HepG2 (cell line): ENCODE results near the gene FAM114A1. TPM values are rescaled to one million over a fixed set of nuclear protein-coding genes. Genes with fewer than 3 reads are reported as not detected.

ENCODE experiments used
- FOXA3 ChIP-seq: IDR thresholded peaks from 2 replicates; pipeline ENCODE4 v1.6.1; 2016; ENCODE audit warnings: missing genetic modification reagents, missing compliant biosample characterization
- KDM1A ChIP-seq: IDR thresholded peaks from 2 replicates; pipeline ENCODE4 v1.6.1; 2016; ENCODE audit warnings: missing compliant biosample characterization
- U2AF1 ChIP-seq: fragments of 200-400 bp; formaldehyde crosslinking; optimal IDR thresholded peaks from 2 replicates; pipeline ENCODE3; 2017; ENCODE audit warnings: mild to moderate bottlenecking, low read depth, low read length
- ZNF331 ChIP-seq: sonication (generic); formaldehyde crosslinking; IDR thresholded peaks from 2 replicates; pipeline ENCODE4 v1.4.0; 2020; ENCODE audit warnings: missing genetic modification reagents
- ZNF598 ChIP-seq: sonication (generic); formaldehyde crosslinking; IDR thresholded peaks from 2 replicates; pipeline ENCODE4 v1.5.1; 2020; ENCODE audit warnings: mild to moderate bottlenecking, missing genetic modification reagents, borderline replicate concordance
- polyA plus RNA-seq, 8 experiments: library from polyadenylated mRNA; depleted of rRNA in 3 of 8; stranded (reverse) in 7 of 8; unstranded in 1 of 8; fragments of >200 nt; fragmentation: Illumina TruSeq in 4 of 8; extraction: Trizol in 4 of 8; gene quantifications; 2 replicates each; pipeline versions ENCODE4 v1.2.1 to v1.2.3, GENCODE V29; 2011 to 2016; ENCODE audit warnings: low read depth in 4 of 8, missing spikeins in 1 of 8, mixed read lengths in 1 of 8; ENCODE audit not compliant: insufficient read depth in 1 of 8
- total RNA-seq, 5 experiments: library from RNA; depleted of rRNA; stranded (reverse); fragments of >200 nt; fragmentation: Illumina TruSeq; extraction: Trizol; gene quantifications; 2 replicates each; pipeline ENCODE4 v1.2.3, GENCODE V29; 2016; ENCODE audit warnings: low read depth in 1 of 5
- TF ChIP-seq, protein P1 (sequence below): sonication (generic); formaldehyde crosslinking; IDR thresholded peaks from 2 replicates; pipeline ENCODE4 v1.5.0; 2020; ENCODE audit warnings: missing genetic modification reagents, mild to moderate bottlenecking, borderline replicate concordance
- TF ChIP-seq, protein P2 (sequence below): sonication (generic); formaldehyde crosslinking; IDR thresholded peaks from 2 replicates; pipeline ENCODE4 v1.4.0; 2020; ENCODE audit warnings: missing genetic modification reagents, borderline replicate concordance
- TF ChIP-seq, protein P3 (sequence below): sonication (generic); formaldehyde crosslinking; IDR thresholded peaks from 2 replicates; pipeline ENCODE4 v1.4.0; 2020; ENCODE audit warnings: mild to moderate bottlenecking, missing genetic modification reagents
- TF ChIP-seq, protein P4 (sequence below): sonication (generic); formaldehyde crosslinking; IDR thresholded peaks from 2 replicates; pipeline ENCODE4 v1.5.1; 2020; ENCODE audit warnings: mild to moderate bottlenecking, missing genetic modification reagents, borderline replicate concordance

FAM114A1 gene
- total and polyA plus RNA-seq, 2 of the 13 experiments (the other 11 are each of a cell fraction or from before 2014, with no cell fraction given), result 61.0 to 76.9 TPM

DNA sequence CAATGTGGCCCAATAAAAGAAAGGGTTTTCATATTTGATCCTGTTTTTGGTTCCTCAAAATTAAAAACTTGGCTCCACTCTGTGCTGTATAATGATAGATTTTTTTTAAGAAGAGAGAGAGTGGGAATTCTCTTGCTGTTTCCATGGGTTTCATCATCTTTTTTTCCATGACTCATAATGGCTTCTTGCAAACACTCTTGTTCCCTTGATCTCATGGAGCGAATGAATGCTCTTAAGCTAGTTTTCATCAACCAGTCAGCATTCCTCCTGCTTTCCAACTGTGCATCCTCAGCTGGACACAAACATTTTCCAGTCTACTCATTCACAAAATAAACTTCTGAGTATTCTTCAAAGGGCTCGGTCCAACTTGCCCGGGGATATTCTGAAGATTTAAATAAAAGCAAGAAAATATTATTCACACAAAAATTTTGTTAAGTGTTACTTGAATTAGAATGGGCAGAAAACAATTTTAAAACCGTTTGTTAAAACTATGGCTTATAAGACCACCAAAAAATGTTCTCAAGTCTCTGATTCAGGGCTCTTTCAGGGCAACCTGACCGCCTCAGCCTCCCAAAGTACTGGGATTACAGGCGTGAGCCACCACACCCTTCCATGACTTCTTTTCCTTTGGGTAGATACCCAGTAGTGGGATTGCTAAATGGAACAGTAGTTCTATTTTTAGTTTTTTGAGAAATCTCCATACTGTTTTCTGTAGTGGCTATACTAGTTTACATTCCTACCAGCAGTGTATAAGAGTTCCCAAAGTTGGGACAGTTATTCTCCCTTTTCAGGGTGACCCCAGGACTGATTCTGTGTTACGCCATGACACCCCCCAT, 99.9 kb downstream of the FAM114A1 start (continued):
- TF ChIP-seq KDM1A (CRISPR knock-in tag) (no peak), U2AF1 (no peak), FOXA3 (CRISPR knock-in tag) (peak; percentile 52), ZNF598 (CRISPR knock-in tag) (no peak), ZNF331 (CRISPR knock-in tag) (no peak)
- TF ChIP-seq, protein P1, sequence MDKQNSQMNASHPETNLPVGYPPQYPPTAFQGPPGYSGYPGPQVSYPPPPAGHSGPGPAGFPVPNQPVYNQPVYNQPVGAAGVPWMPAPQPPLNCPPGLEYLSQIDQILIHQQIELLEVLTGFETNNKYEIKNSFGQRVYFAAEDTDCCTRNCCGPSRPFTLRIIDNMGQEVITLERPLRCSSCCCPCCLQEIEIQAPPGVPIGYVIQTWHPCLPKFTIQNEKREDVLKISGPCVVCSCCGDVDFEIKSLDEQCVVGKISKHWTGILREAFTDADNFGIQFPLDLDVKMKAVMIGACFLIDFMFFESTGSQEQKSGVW (CRISPR knock-in tag), result no peak
- TF ChIP-seq, protein P2, sequence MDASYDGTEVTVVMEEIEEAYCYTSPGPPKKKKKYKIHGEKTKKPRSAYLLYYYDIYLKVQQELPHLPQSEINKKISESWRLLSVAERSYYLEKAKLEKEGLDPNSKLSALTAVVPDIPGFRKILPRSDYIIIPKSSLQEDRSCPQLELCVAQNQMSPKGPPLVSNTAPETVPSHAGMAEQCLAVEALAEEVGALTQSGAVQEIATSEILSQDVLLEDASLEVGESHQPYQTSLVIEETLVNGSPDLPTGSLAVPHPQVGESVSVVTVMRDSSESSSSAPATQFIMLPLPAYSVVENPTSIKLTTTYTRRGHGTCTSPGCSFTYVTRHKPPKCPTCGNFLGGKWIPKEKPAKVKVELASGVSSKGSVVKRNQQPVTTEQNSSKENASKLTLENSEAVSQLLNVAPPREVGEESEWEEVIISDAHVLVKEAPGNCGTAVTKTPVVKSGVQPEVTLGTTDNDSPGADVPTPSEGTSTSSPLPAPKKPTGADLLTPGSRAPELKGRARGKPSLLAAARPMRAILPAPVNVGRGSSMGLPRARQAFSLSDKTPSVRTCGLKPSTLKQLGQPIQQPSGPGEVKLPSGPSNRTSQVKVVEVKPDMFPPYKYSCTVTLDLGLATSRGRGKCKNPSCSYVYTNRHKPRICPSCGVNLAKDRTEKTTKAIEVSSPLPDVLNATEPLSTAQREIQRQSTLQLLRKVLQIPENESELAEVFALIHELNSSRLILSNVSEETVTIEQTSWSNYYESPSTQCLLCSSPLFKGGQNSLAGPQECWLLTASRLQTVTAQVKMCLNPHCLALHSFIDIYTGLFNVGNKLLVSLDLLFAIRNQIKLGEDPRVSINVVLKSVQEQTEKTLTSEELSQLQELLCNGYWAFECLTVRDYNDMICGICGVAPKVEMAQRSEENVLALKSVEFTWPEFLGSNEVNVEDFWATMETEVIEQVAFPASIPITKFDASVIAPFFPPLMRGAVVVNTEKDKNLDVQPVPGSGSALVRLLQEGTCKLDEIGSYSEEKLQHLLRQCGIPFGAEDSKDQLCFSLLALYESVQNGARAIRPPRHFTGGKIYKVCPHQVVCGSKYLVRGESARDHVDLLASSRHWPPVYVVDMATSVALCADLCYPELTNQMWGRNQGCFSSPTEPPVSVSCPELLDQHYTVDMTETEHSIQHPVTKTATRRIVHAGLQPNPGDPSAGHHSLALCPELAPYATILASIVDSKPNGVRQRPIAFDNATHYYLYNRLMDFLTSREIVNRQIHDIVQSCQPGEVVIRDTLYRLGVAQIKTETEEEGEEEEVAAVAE (CRISPR knock-in tag), result no peak
- TF ChIP-seq, protein P3, sequence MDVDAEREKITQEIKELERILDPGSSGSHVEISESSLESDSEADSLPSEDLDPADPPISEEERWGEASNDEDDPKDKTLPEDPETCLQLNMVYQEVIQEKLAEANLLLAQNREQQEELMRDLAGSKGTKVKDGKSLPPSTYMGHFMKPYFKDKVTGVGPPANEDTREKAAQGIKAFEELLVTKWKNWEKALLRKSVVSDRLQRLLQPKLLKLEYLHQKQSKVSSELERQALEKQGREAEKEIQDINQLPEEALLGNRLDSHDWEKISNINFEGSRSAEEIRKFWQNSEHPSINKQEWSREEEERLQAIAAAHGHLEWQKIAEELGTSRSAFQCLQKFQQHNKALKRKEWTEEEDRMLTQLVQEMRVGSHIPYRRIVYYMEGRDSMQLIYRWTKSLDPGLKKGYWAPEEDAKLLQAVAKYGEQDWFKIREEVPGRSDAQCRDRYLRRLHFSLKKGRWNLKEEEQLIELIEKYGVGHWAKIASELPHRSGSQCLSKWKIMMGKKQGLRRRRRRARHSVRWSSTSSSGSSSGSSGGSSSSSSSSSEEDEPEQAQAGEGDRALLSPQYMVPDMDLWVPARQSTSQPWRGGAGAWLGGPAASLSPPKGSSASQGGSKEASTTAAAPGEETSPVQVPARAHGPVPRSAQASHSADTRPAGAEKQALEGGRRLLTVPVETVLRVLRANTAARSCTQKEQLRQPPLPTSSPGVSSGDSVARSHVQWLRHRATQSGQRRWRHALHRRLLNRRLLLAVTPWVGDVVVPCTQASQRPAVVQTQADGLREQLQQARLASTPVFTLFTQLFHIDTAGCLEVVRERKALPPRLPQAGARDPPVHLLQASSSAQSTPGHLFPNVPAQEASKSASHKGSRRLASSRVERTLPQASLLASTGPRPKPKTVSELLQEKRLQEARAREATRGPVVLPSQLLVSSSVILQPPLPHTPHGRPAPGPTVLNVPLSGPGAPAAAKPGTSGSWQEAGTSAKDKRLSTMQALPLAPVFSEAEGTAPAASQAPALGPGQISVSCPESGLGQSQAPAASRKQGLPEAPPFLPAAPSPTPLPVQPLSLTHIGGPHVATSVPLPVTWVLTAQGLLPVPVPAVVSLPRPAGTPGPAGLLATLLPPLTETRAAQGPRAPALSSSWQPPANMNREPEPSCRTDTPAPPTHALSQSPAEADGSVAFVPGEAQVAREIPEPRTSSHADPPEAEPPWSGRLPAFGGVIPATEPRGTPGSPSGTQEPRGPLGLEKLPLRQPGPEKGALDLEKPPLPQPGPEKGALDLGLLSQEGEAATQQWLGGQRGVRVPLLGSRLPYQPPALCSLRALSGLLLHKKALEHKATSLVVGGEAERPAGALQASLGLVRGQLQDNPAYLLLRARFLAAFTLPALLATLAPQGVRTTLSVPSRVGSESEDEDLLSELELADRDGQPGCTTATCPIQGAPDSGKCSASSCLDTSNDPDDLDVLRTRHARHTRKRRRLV (CRISPR knock-in tag), result no peak
- TF ChIP-seq, protein P4, sequence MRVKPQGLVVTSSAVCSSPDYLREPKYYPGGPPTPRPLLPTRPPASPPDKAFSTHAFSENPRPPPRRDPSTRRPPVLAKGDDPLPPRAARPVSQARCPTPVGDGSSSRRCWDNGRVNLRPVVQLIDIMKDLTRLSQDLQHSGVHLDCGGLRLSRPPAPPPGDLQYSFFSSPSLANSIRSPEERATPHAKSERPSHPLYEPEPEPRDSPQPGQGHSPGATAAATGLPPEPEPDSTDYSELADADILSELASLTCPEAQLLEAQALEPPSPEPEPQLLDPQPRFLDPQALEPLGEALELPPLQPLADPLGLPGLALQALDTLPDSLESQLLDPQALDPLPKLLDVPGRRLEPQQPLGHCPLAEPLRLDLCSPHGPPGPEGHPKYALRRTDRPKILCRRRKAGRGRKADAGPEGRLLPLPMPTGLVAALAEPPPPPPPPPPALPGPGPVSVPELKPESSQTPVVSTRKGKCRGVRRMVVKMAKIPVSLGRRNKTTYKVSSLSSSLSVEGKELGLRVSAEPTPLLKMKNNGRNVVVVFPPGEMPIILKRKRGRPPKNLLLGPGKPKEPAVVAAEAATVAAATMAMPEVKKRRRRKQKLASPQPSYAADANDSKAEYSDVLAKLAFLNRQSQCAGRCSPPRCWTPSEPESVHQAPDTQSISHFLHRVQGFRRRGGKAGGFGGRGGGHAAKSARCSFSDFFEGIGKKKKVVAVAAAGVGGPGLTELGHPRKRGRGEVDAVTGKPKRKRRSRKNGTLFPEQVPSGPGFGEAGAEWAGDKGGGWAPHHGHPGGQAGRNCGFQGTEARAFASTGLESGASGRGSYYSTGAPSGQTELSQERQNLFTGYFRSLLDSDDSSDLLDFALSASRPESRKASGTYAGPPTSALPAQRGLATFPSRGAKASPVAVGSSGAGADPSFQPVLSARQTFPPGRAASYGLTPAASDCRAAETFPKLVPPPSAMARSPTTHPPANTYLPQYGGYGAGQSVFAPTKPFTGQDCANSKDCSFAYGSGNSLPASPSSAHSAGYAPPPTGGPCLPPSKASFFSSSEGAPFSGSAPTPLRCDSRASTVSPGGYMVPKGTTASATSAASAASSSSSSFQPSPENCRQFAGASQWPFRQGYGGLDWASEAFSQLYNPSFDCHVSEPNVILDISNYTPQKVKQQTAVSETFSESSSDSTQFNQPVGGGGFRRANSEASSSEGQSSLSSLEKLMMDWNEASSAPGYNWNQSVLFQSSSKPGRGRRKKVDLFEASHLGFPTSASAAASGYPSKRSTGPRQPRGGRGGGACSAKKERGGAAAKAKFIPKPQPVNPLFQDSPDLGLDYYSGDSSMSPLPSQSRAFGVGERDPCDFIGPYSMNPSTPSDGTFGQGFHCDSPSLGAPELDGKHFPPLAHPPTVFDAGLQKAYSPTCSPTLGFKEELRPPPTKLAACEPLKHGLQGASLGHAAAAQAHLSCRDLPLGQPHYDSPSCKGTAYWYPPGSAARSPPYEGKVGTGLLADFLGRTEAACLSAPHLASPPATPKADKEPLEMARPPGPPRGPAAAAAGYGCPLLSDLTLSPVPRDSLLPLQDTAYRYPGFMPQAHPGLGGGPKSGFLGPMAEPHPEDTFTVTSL (CRISPR knock-in tag), result 0 out of 2 replicates have a peak, but pooled peaks have one; percentile 18
